Endodermal cell (in vitro differentiated cells): ENCODE results near the gene TLK2. TPM values are rescaled to one million over a fixed set of nuclear protein-coding genes. Genes with fewer than 3 reads are reported as not detected.
"Not testable (repeated sequence)": the region's sequence is repeated elsewhere in the genome, so short reads cannot be mapped to it uniquely, and the experiment has no call there.

Source experiments
- DNase-seq: peaks from one replicate; pipeline ENCODE4 v3.0.0-alpha.2; 2017
- H3K27ac ChIP-seq: 2 replicates; pipeline ENCODE4 v1.5.1; 2013; ENCODE audit warnings: mild to moderate bottlenecking, low read depth, low read length, moderate library complexity
- H3K27me3 ChIP-seq: 2 replicates; pipeline ENCODE4 v1.6.1; 2013; ENCODE audit warnings: mild to moderate bottlenecking, low read length, moderate library complexity; ENCODE audit not compliant: insufficient read depth, control insufficient read depth, poor library complexity, severe bottlenecking
- H3K36me3 ChIP-seq: 2 replicates; pipeline ENCODE4 v1.7.0; 2013; ENCODE audit warnings: mild to moderate bottlenecking, low read length, moderate library complexity; ENCODE audit not compliant: control insufficient read depth, insufficient read depth
- H3K4me1 ChIP-seq: one replicate; pipeline ENCODE4 v1.7.0; 2013; ENCODE audit warnings: low read length; ENCODE audit not compliant: control insufficient read depth, insufficient read depth
- H3K4me3 ChIP-seq: 2 replicates; pipeline ENCODE4 v1.5.1; 2013; ENCODE audit warnings: mild to moderate bottlenecking, low read length, moderate library complexity
- H3K9ac ChIP-seq: 2 replicates; pipeline ENCODE4 v1.6.1; 2013; ENCODE audit warnings: mild to moderate bottlenecking, low read length, moderate library complexity; ENCODE audit not compliant: poor library complexity, severe bottlenecking; ENCODE audit errors: extremely low read depth
- H3K9me3 ChIP-seq: 2 replicates; pipeline ENCODE4 v1.6.1; 2013; ENCODE audit warnings: mild to moderate bottlenecking, low read length, moderate library complexity; ENCODE audit not compliant: control insufficient read depth
- H3K27ac Mint-ChIP-seq: 2 replicates; pipeline ENCODE4 v1.8.0; 2020; ENCODE audit warnings: mixed read lengths
- H3K27me3 Mint-ChIP-seq: 2 replicates; pipeline ENCODE4 v1.8.0; 2021; ENCODE audit warnings: mild to moderate bottlenecking, mixed read lengths; ENCODE audit not compliant: insufficient read depth
- H3K36me3 Mint-ChIP-seq: 2 replicates; pipeline ENCODE4 v1.8.0; 2020; ENCODE audit warnings: low read depth, mixed read lengths
- H3K4me1 Mint-ChIP-seq: 2 replicates; pipeline ENCODE4 v1.8.0; 2020; ENCODE audit warnings: mixed read lengths
- H3K4me3 Mint-ChIP-seq: 2 replicates; pipeline ENCODE4 v1.8.0; 2020; ENCODE audit warnings: mild to moderate bottlenecking, moderate library complexity, mixed read lengths
- H3K9me3 Mint-ChIP-seq: 2 replicates; pipeline ENCODE4 v1.8.0; 2020; ENCODE audit warnings: mild to moderate bottlenecking, mixed read lengths
- WGBS, 2 experiments: methylation state at CpG; one replicate each; pipeline versions ENCODE4 v1.1.5 to v1.1.7; 2013; ENCODE audit warnings: missing lambda C conversion rate in 2 of 2, mixed read lengths in 1 of 2; ENCODE audit not compliant: insufficient coverage in 1 of 2, insufficient read length in 1 of 2; 5-methylcytosine and 5-hydroxymethylcytosine counted together
- total RNA-seq, 2 donors: library from RNA; stranded (reverse); fragmentation: NEBNext Ultra II Directional in 1 of 2; extraction: Animal tissue kit (Norgen Biotek cat#: 25700) in 1 of 2; gene quantifications; 2 replicates in 1 of 2; 3 replicates in 1 of 2; pipeline ENCODE4 v1.2.1, GENCODE V29; 2021

The TLK2 gene
- total RNA-seq, 2 donors from 2014 or later, result 76.2 to 89.2 TPM

DNA sequence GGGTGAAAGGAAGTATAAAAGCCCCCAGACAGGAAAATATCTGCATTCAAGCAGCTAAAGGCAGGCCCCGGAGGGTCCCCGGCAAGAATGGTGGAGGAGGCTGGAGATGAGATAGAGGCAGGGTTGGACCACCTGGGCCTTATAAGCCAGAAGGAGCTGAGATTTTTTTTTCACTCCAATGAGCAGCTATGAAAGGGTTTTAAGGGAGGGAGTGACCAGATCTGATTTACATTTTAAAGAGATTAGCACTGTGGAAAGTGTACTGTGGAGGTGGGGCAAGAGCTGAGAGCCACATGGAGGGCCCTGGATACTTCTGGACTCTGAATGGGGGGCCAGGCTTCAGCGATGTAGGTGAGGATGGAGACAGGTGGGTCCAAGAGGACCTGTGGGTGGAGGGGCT lies 14.2 kb upstream of the TLK2 start:
- not testable (repeated sequence) for H3K27me3 ChIP-seq, H3K4me1 Mint-ChIP-seq, H3K4me3 Mint-ChIP-seq, H3K27ac Mint-ChIP-seq, H3K4me1 ChIP-seq, DNase-seq, H3K36me3 ChIP-seq, H3K27me3 Mint-ChIP-seq, H3K9ac ChIP-seq, H3K9me3 Mint-ChIP-seq, H3K9me3 ChIP-seq, H3K27ac ChIP-seq, H3K36me3 Mint-ChIP-seq, H3K4me3 ChIP-seq
- 100% methylated on average over 2 of the region's 3 CpGs; no CpG with 5 or more reads in 1 of the 2 experiments for WGBS, 2 experiments

DNA sequence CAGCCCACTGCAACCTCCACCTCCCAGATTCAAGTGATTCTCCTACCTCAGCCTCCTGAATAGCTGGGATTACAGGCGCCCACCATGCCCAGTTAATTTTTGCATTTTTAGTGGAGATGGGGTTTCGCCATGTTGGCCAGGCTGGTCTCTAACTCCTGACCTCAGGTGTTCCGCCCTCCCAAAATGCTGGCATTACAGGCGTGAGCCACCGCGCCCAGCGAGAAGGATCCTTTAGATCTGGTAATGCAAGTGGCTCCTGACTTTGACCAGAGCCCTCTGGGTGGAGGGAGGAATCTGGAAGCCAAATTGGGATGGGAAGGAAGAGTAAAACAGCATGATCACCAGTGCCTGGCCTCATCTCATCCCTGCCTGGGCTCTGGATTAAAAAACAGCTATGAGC lies 13.4 kb upstream of the TLK2 start:
- not testable (repeated sequence) for H3K27ac ChIP-seq, H3K36me3 Mint-ChIP-seq, H3K4me1 Mint-ChIP-seq, H3K36me3 ChIP-seq, H3K4me3 Mint-ChIP-seq, H3K27me3 Mint-ChIP-seq, H3K4me3 ChIP-seq, H3K9me3 Mint-ChIP-seq, DNase-seq, H3K27me3 ChIP-seq, H3K27ac Mint-ChIP-seq, H3K9ac ChIP-seq, H3K4me1 ChIP-seq, H3K9me3 ChIP-seq
- WGBS, 2 experiments, result 89 to 96% methylated on average over 5 to 7 of the region's 7 CpGs

DNA sequence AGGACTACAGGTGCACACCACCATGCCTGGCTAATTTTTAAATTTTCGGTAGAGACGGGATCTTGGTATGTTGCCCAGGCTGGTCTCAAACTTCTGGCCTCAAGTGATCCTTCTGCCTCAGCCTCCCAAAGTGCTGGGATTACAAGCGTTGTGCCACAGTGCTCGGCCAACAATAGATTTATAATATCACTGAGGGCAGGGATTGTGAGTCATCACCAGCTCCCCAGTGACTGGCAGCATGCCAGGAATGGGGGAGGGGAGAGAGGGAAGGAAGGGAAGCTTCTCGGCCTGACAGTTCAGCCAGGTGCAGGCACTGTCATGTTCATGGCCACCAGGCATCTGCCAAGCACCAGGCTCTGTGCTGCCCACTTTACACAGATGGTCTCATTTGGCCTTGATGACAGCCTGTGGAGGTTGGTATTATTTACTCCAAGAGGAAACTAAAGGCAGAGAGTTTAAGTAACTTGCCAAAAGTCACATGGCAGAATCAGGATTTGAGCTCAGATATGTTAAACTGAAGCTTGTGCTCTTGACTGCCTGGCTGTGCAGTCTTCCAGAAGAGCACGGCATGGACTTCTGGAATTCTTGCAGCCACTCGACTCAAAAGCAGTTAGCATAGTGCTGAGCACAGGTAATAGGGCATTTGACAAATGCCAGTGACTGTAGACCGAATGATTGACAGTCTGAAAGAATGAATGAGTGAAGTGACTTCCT lies 7.8 kb upstream of the TLK2 start:
- WGBS, 2 experiments, result 65 to 83% methylated on average over 2 to 5 of the region's 8 CpGs
- not testable (repeated sequence) for H3K9me3 Mint-ChIP-seq, H3K4me1 Mint-ChIP-seq, H3K9ac ChIP-seq, H3K4me3 ChIP-seq, H3K36me3 ChIP-seq, H3K27ac Mint-ChIP-seq, H3K4me3 Mint-ChIP-seq, H3K27me3 Mint-ChIP-seq, H3K9me3 ChIP-seq, H3K36me3 Mint-ChIP-seq, H3K27ac ChIP-seq, H3K4me1 ChIP-seq, H3K27me3 ChIP-seq
- peak; percentile 71 for DNase-seq

DNA sequence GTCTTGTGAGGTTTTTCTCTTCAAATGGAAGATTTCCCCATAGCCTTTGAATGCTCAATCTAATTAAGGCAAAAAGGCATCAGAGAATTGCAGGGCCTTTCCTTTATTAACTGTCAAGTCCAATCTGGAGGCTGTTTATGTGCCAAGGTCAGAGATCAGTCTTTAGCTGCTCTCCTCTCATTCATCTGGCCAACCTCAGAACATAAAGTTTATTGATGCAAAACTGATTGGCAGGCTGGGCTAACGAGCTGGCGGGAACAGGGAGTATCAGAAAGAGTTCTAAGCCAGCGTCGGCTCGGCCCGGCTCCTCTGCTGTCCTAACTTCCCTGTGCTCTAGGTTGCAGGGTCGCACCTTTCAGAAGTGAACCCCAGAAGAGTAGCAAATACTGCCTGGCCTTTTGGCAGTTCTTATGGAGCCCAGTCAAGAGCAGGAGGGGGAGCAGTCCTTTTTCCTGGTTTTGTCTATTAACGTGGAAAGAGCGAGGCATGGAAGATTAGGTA lies 7.2 kb upstream of the TLK2 start:
- H3K4me3 Mint-ChIP-seq, H3K27me3 ChIP-seq, DNase-seq, H3K4me3 ChIP-seq, H3K9me3 Mint-ChIP-seq, H3K27me3 Mint-ChIP-seq, H3K36me3 ChIP-seq, H3K9ac ChIP-seq, H3K36me3 Mint-ChIP-seq, H3K27ac ChIP-seq, H3K4me1 ChIP-seq, H3K4me1 Mint-ChIP-seq, H3K9me3 ChIP-seq, H3K27ac Mint-ChIP-seq: not testable (repeated sequence)
- WGBS, 2 experiments, result 60 to 94% methylated on average over 1 to 9 of the region's 9 CpGs

DNA sequence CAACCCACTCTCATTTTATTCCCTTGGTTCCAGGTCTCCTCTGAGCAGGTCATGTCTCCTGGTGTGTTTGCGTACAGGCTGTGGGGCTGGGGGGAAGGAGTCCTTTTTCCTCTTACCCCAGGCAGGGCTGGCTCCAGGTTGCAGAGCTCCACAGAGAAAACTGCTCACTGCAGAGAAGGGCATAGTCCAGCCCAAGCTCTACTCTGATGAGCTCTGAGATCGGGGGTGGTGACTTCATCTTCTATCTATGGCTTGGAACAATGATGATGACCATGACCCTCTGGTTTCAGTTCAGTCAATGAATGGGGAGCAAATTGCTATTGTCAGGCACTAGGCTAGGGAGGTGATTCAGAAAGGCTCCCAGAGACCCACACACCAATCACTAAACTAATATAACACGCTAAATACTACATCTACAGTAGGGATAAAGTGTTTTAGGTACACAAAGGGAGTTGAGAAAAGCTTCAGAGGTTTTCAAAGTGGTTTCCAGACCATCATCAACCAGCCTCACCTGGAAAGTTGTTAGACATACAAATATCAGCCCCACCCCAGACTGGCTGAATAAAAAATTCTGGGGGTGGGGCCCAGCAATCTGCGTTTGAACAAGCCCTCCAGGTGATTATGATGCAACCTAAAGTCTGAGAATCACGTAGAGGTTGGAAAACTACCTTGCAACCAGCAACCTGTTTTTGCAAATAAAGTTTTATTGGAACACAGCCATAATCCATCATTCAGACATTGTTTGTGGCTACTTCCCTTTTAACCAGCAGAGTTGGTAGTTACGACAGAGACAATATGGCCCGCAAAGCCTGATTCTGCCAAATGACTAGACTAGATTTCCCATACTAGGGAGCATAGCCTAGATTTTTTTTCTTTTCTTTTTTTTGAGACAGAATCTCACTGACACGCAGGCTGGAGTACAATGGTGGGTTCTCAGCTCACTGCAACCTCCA lies 5.3 kb upstream of the TLK2 start:
- H3K4me1 ChIP-seq, H3K27ac ChIP-seq, H3K36me3 Mint-ChIP-seq, H3K9me3 ChIP-seq, H3K4me1 Mint-ChIP-seq, H3K36me3 ChIP-seq, H3K9me3 Mint-ChIP-seq, H3K4me3 ChIP-seq, H3K4me3 Mint-ChIP-seq, H3K27me3 Mint-ChIP-seq, H3K27me3 ChIP-seq, H3K9ac ChIP-seq: not testable (repeated sequence)
- WGBS, 2 experiments, result 96 to 100% methylated on average over 5 to 6 of the region's 8 CpGs
- DNase-seq, result peak; percentile 62
- H3K27ac Mint-ChIP-seq, result peak overlapping the region; percentile 57

DNA sequence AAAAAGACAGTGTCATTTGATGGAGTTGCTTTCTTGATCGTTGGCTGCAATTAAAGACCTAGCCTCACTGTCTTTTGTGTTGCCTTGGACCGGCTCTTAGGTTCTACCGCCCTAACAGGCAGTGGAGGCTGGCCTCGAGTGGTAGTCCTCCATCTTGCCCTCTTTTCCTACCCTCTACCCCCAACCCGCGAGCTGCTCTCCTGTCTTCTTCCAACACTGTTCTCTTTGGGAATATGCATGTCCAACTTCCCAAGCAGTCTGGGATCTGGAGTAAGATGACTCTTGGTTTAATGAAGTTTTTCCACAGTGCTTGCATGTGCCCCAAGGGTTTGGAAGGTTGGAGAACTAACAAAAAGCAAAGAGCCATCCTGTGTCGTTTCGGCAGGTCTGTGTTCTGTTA lies 1.5 kb upstream of the TLK2 start:
- not testable (repeated sequence) for H3K4me1 ChIP-seq, H3K27me3 Mint-ChIP-seq, H3K27ac ChIP-seq, H3K9me3 ChIP-seq, H3K9me3 Mint-ChIP-seq, H3K9ac ChIP-seq, H3K27me3 ChIP-seq
- peak overlapping the region; percentile 77 for H3K4me3 ChIP-seq
- Mint-ChIP-seq H3K4me1 (peaks cover 13% of the 10 kb centered on the region), H3K27ac (peak overlapping the region; percentile 66), H3K4me3 (peak overlapping the region; percentile 66), H3K36me3 (peaks cover 17% of the 10 kb centered on the region)
- H3K36me3 ChIP-seq, result peaks cover 12% of the 10 kb centered on the region
- whole genome bisulfite sequencing, 2 experiments, result 93 to 97% methylated on average over 6 to 8 of the region's 8 CpGs
- DNase-seq, result peak; percentile 50
